Mesendoderm (in vitro differentiated cells): Measurements from ENCODE around the gene NUAK1.

Source experiments
- DNase-seq: peaks from one replicate; pipeline ENCODE4 v3.0.0; 2013
- H2AK5ac ChIP-seq: 2 replicates; pipeline ENCODE4 v1.6.1; 2013; ENCODE audit warnings: low read length, inconsistent platforms
- H2BK120ac ChIP-seq: 2 replicates; pipeline ENCODE4 v1.6.1; 2013; ENCODE audit warnings: low read depth, mild to moderate bottlenecking, low read length, moderate library complexity, mixed read lengths
- H2BK15ac ChIP-seq: replicated peaks from 2 replicates; pipeline ENCODE4 v1.6.1; 2013; ENCODE audit warnings: low read depth, mild to moderate bottlenecking, moderate library complexity
- H2BK5ac ChIP-seq: 2 replicates; pipeline ENCODE4 v1.6.1; 2013; ENCODE audit warnings: low read length, inconsistent platforms
- H3K18ac ChIP-seq: 2 replicates; pipeline ENCODE4 v1.6.1; 2013; ENCODE audit warnings: mild to moderate bottlenecking, low read length, mixed read lengths
- H3K23ac ChIP-seq: one replicate; pipeline ENCODE4 v1.6.1; 2013; ENCODE audit warnings: low read length
- H3K27ac ChIP-seq: 2 replicates; pipeline ENCODE4 v1.5.1; 2013; ENCODE audit warnings: low read depth, mild to moderate bottlenecking, inconsistent platforms, low read length, moderate library complexity
- H3K27me3 ChIP-seq: 2 replicates; pipeline ENCODE4 v1.6.1; 2013; ENCODE audit warnings: low read length, control low read depth, mild to moderate bottlenecking, inconsistent platforms; ENCODE audit not compliant: insufficient read depth, poor library complexity
- H3K36me3 ChIP-seq: 2 replicates; pipeline ENCODE4 v1.6.1; 2013; ENCODE audit warnings: low read length, inconsistent platforms; ENCODE audit not compliant: control insufficient read depth, insufficient read depth
- H3K4ac ChIP-seq: one replicate; pipeline ENCODE4 v1.6.1; 2013; ENCODE audit warnings: low read depth, mild to moderate bottlenecking, low read length, moderate library complexity
- H3K4me1 ChIP-seq: 2 replicates; pipeline ENCODE4 v1.6.1; 2013; ENCODE audit warnings: low read depth, low read length, inconsistent platforms; ENCODE audit not compliant: control insufficient read depth
- H3K4me2 ChIP-seq: 2 replicates; pipeline ENCODE4 v1.6.1; 2013; ENCODE audit warnings: low read length
- H3K4me3 ChIP-seq: 2 replicates; pipeline ENCODE4 v1.5.1; 2013; ENCODE audit warnings: mild to moderate bottlenecking, low read length
- H3K56ac ChIP-seq: one replicate; pipeline ENCODE4 v1.6.1; 2013; ENCODE audit warnings: low read length
- H3K79me1 ChIP-seq: 2 replicates; pipeline ENCODE4 v1.6.1; 2013; ENCODE audit warnings: low read length, inconsistent platforms
- H3K79me2 ChIP-seq: 2 replicates; pipeline ENCODE4 v1.6.1; 2013; ENCODE audit warnings: mild to moderate bottlenecking, low read length; ENCODE audit not compliant: control insufficient read depth, insufficient read depth
- H3K9ac ChIP-seq: 2 replicates; pipeline ENCODE4 v1.6.1; 2013; ENCODE audit warnings: low read length, inconsistent platforms
- H4K5ac ChIP-seq: one replicate; pipeline ENCODE4 v1.6.1; 2013; ENCODE audit warnings: low read length
- H4K8ac ChIP-seq: one replicate; pipeline ENCODE4 v1.6.1; 2013; ENCODE audit warnings: low read depth, mild to moderate bottlenecking, control low read depth, low read length, moderate library complexity
- WGBS: extraction: QIAGEN DNeasy Blood & Tissue Kit; methylation state at CpG from one replicate; pipeline ENCODE4 v1.1.7; 2013; ENCODE audit warnings: low lambda C conversion rate, missing lambda C conversion rate; ENCODE audit not compliant: insufficient coverage; ENCODE audit errors: extremely low coverage; 5-methylcytosine and 5-hydroxymethylcytosine counted together

NUAK1 gene

DNA sequence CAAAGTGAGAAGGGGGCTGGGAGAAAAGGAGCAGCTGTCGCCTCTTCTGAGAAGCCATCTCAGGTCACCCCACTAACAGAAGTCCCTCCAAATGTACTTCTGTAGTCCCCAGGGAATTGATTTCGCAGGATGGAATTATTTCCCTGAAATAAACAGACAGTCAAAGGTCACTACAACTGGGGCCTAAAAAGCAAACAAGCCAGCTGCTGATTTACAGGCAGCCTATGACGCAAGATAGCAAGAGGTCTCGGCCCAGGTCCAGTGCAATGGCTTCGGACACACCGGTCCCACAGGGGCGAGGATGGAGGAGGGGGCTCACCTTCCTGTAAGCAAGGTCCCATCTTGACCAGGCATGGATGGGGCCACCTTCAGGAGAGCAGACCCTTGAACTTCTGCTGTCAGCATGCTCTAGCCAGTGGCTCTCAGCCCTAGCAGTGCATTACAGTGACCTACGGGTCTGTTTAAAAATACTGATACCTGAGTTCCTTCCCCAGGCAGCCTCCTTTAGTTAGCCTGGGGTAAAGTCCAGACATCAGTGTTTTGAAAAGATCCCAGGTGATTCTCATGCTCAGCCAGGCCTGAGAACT is 18.1 kb downstream of the NUAK1 start:
- Histone ChIP-seq H3K4me1 (peaks cover 8% of the 10 kb centered on the region), H2BK120ac (no peak overlapping the region), H3K4ac (no peak overlapping the region), H2AK5ac (no peak overlapping the region), H3K4me3 (no peak overlapping the region), H2BK5ac (no peak overlapping the region), H2BK15ac (no peak overlapping the region), H4K5ac (no peak overlapping the region), H3K27me3 (no peaks in the 10 kb centered on the region), H3K79me2 (peaks cover 94% of the 10 kb centered on the region), H3K23ac (peak overlapping the region; percentile 10), H3K36me3 (no peaks in the 10 kb centered on the region), H3K79me1 (peaks cover 22% of the 10 kb centered on the region), H3K27ac (no peak overlapping the region), H3K4me2 (no peak overlapping the region), H3K18ac (no peak overlapping the region), H3K56ac (peak overlapping the region; percentile 60), H4K8ac (no peak overlapping the region), H3K9ac (no peak overlapping the region)
- no CpG with 5 or more reads among the region's 8 CpGs for WGBS
- DNase-seq, result no peak

DNA sequence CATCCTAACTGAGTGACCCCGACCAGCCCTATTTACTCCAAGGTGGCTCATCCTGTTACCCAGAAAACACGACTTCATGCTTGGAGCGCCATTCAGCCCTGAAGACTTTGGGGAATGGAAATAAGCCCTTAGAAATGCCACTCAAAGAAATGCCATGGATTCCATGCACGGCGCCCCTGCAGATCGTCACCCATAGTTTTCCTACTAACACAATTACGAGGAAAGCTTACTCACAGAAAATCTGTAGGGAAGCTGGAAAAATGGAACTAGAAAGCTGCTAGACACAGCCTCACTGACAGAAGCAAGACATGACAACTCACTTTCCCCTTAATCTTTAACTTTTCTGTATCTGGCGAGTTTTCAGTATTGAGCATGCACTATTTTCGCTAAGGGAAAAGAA is 19.5 kb downstream of the NUAK1 start:
- Histone ChIP-seq H3K79me2 (peaks cover 94% of the 10 kb centered on the region), H3K79me1 (peaks cover 17% of the 10 kb centered on the region), H4K5ac (no peak overlapping the region), H3K18ac (peak overlapping the region; percentile 6), H3K4me2 (no peak overlapping the region), H3K23ac (no peak overlapping the region), H3K27ac (no peak overlapping the region), H3K4me3 (no peak overlapping the region), H2BK5ac (no peak overlapping the region), H2AK5ac (no peak overlapping the region), H3K27me3 (no peaks in the 10 kb centered on the region), H4K8ac (no peak overlapping the region), H3K56ac (no peak overlapping the region), H2BK15ac (no peak overlapping the region), H3K9ac (no peak overlapping the region), H3K36me3 (no peaks in the 10 kb centered on the region), H3K4me1 (peaks cover 6% of the 10 kb centered on the region), H3K4ac (no peak overlapping the region), H2BK120ac (no peak overlapping the region)
- no peak for DNase-seq
- WGBS, result no CpG with 5 or more reads among the region's 9 CpGs

DNA sequence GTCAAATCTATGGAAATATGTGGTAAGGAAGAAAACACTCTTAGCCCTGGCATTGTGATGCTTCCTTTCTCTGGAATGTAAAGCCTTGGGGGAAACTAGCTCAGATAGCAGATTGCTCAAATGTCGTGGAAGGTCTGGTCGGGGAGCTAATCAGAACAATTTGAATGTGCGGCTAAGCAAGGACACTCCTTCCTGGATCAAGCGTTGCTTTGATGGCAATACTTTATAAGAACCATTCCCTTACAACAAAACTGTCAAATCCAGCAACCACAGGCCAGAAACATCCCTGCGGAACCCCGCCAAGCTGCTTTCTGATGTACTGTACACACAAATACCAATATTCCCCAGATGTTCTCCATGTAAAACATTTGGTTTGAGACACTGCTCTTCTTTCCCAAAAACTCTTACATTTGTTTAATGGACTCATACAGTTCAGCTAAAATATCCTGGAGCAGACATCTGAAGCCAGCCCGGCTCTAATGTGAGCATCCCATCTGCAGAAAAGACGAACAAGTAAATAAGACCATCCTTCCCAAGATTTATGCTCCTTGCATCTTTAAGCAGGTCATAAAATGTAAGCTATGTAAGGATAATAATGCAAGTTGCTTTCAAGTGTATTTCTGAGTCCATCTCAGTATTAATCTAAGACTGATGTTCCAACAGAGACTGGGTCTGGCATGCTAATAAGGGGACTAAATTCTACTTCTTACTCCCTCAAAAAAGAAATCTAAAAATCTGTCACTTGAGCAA is 20.2 kb downstream of the NUAK1 start:
- H3K23ac ChIP-seq, result no peak overlapping the region
- H3K79me2 ChIP-seq, result peaks cover 95% of the 10 kb centered on the region
- no peak overlapping the region for H4K8ac ChIP-seq
- H2AK5ac ChIP-seq, result no peak overlapping the region
- H2BK5ac ChIP-seq, result no peak overlapping the region
- H3K4ac ChIP-seq, result no peak overlapping the region
- DNase-seq, result no peak
- no peak overlapping the region for H3K9ac ChIP-seq
- H2BK120ac ChIP-seq, result no peak overlapping the region
- no peaks in the 10 kb centered on the region for H3K27me3 ChIP-seq
- H3K56ac ChIP-seq, result no peak overlapping the region
- no peak overlapping the region for H3K4me3 ChIP-seq
- no peak overlapping the region for H3K27ac ChIP-seq
- no peak overlapping the region for H3K4me2 ChIP-seq
- no peak overlapping the region for H2BK15ac ChIP-seq
- peaks cover 6% of the 10 kb centered on the region for H3K4me1 ChIP-seq
- H3K79me1 ChIP-seq, result peaks cover 18% of the 10 kb centered on the region
- no CpG with 5 or more reads among the region's 8 CpGs for WGBS
- no peak overlapping the region for H3K18ac ChIP-seq
- no peaks in the 10 kb centered on the region for H3K36me3 ChIP-seq
- no peak overlapping the region for H4K5ac ChIP-seq

DNA sequence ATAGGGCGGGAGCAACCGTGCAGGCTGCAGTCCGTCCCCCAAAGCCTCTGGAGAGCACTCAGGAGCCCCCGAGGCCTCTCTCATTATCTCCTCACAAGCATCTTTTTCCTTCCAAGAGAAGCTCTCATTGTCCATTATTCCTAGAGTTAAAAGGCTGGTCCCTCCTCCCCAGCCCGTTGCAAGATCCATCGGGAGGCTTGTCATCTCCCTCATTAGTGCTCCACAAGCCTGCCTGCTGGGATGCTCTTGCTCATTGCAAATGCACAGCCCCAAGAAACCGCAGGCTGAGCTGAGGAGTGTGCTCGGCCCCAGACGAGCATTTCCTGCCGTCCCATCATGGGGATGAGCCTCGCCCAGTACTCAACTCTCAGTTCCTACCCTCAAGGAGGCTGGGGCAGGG is 23.3 kb downstream of the NUAK1 start:
- Histone ChIP-seq H3K27ac (no peak overlapping the region), H3K9ac (no peak overlapping the region), H3K4me3 (no peak overlapping the region), H4K8ac (no peak overlapping the region), H3K4me2 (no peak overlapping the region), H3K4me1 (peaks cover 10% of the 10 kb centered on the region), H3K18ac (no peak overlapping the region), H2AK5ac (no peak overlapping the region), H3K23ac (no peak overlapping the region), H2BK5ac (no peak overlapping the region), H3K79me2 (peaks cover 93% of the 10 kb centered on the region), H3K27me3 (no peaks in the 10 kb centered on the region), H3K4ac (no peak overlapping the region), H2BK120ac (no peak overlapping the region), H2BK15ac (no peak overlapping the region), H3K56ac (no peak overlapping the region), H3K36me3 (no peaks in the 10 kb centered on the region), H3K79me1 (peaks cover 21% of the 10 kb centered on the region), H4K5ac (no peak overlapping the region)
- no peak for DNase-seq
- WGBS, result no CpG with 5 or more reads among the region's 11 CpGs

DNA sequence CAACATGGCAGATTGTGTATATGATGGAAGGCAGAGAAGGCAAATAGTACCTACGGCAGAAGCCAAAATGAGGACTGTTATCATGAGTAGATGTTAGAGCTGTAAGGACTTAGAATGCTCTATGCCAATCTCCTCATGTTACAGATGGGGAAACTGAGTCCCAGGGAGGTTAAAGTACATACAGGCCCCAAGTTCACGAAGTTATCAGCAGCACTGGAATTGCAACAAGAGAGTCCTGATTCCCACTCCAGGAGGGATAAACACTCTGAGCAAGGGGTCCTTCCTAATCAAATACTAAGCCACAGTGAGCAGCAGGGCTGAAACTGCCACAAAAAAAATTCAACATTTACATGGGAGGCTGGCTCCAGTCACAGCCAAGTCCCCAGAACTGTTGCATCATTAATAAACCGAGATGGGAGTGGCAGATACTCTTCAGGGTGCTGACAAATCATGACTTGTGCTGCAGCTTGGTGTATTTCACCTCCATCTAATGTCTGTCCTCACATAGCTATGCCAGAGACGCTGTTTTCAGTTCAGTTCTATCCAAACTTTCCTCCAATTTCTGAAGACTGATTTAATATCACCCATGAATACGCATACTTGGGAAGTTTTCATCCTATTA is 24.2 kb downstream of the NUAK1 start:
- Histone ChIP-seq H3K27me3 (no peaks in the 10 kb centered on the region), H3K18ac (no peak overlapping the region), H3K4me2 (no peak overlapping the region), H3K79me1 (peaks cover 24% of the 10 kb centered on the region), H3K23ac (no peak overlapping the region), H4K5ac (no peak overlapping the region), H3K4me3 (no peak overlapping the region), H2BK5ac (no peak overlapping the region), H2BK15ac (no peak overlapping the region), H3K79me2 (peaks cover 93% of the 10 kb centered on the region), H2AK5ac (no peak overlapping the region), H2BK120ac (no peak overlapping the region), H3K56ac (peak overlapping the region; percentile 32), H4K8ac (no peak overlapping the region), H3K9ac (no peak overlapping the region), H3K4ac (no peak overlapping the region), H3K36me3 (no peaks in the 10 kb centered on the region), H3K4me1 (peaks cover 14% of the 10 kb centered on the region), H3K27ac (no peak overlapping the region)
- no CpG with 5 or more reads among the region's 5 CpGs for WGBS
- DNase-seq, result no peak
